GM10266 (cell line): Measurements from ENCODE around the gene LLCFC1.

Source experiments
- DNase-seq: peaks from one replicate; pipeline ENCODE4 v3.0.0; 2012; ENCODE audit errors: extremely low spot score
- CTCF ChIP-seq: IDR thresholded peaks from 2 replicates; pipeline ENCODE4 v1.5.1; 2012; ENCODE audit warnings: mild to moderate bottlenecking, low read depth; ENCODE audit not compliant: control insufficient read depth, insufficient read depth; ENCODE audit errors: missing control alignments

Gene LLCFC1

GRCh38 chr7:142939226-142939910 is at the start of gene LLCFC1:
LLCFC1 (plus strand) TSS chr7:142939484; CDS start chr7:142939622, 138 bp downstream.
- peak; percentile 31 for DNase-seq
- TF ChIP-seq CTCF = peak; percentile 27

- TF ChIP-seq CTCF = no peak
Observed at GRCh38 chr7:142889816-142890215, 49.5 kb upstream of the LLCFC1 start.

GRCh38 chr7:142890874-142891485 is 48.3 kb upstream of the LLCFC1 start:
- no peak for DNase-seq

More at GRCh38 chr7:142889816-142890215, 49.5 kb upstream of the LLCFC1 start:
- DNase-seq = no peak

GRCh38 chr7:142891490-142892082 is 47.7 kb upstream of the LLCFC1 start:
- no peak for TF ChIP-seq CTCF
- no peak for DNase-seq

More at GRCh38 chr7:142890874-142891485, 48.3 kb upstream of the LLCFC1 start:
- no peak for TF ChIP-seq CTCF

- no peak for DNase-seq
- no peak for TF ChIP-seq CTCF
Observed at GRCh38 chr7:142892951-142893350, 46.3 kb upstream of the LLCFC1 start.

- DNase-seq = no peak
- no peak for TF ChIP-seq CTCF
Observed at GRCh38 chr7:142894112-142894984, 44.9 kb upstream of the LLCFC1 start.
